NT2/D1 (cell line): ENCODE measurements around the gene LRIF1.

Experiments used
- SUZ12 ChIP-seq: IDR thresholded peaks from 2 replicates; pipeline ENCODE4 v1.6.1; 2011; ENCODE audit not compliant: insufficient read length, insufficient read depth; ENCODE audit errors: extremely low read depth
- YY1 ChIP-seq: IDR thresholded peaks from 2 replicates; pipeline ENCODE4 v1.6.1; 2011; ENCODE audit not compliant: insufficient read length, insufficient read depth
- ZNF274 ChIP-seq: IDR thresholded peaks from 2 replicates; pipeline ENCODE4 v1.6.1; 2011; ENCODE audit warnings: mild to moderate bottlenecking, low read depth, low read length

- TF ChIP-seq SUZ12 (no peak), YY1 (no peak), ZNF274 (no peak)
Observed at GRCh38 chr1:110948038-110948810, 15.5 kb downstream of the LRIF1 start.
